GM12878 (cell line): ENCODE measurements around the gene FCRL2. TPM values are rescaled to one million over a fixed set of nuclear protein-coding genes. Genes with fewer than 3 reads are reported as not detected.
A peak's percentile ranks its signal among the peaks of the same experiment; 100 is the strongest.

ENCODE experiments used
- ATAC-seq: fragments of 200-7000 bp; cut with Tn5 transposase; 3 replicates; pipeline ENCODE4 v1.9.1; 2020; ENCODE audit warnings: mild to moderate bottlenecking, moderate library complexity
- BruUV-seq: library from RNA; stranded (reverse); fragments of 400-500 nt; replicated peaks from 2 replicates; lab custom pipeline; 2021; lab: Mats Ljungman, UMichigan
- CTCF ChIA-PET: fragments of 300-600 bp; sonication (Branson Sonifier 250); formaldehyde crosslinking; extraction: SDS; loops from one replicate; lab custom pipeline; 2021; ENCODE audit warnings: inconsistent platforms; lab: Yijun Ruan, JAX
- POLR2A ChIA-PET: fragments of 350-600 bp; formaldehyde crosslinking; extraction: SDS; loops from one replicate; lab custom pipeline; 2021; ENCODE audit warnings: inconsistent platforms; lab: Charles Lee
- RAD21 ChIA-PET: fragments of 300-600 bp; sonication (Branson Sonifier 250); formaldehyde crosslinking; loops from one replicate; lab custom pipeline; 2023; ENCODE audit warnings: antibody characterized with exemption; ENCODE audit not compliant: unreplicated experiment; lab: Charles Lee
- SMC1A ChIA-PET: fragments of 300-600 bp; sonication (Branson Sonifier 250); formaldehyde crosslinking; loops from one replicate; lab custom pipeline; 2023; ENCODE audit not compliant: unreplicated experiment, uncharacterized antibody; lab: Charles Lee
- DNase-seq: peaks from one replicate; pipeline ENCODE4 v3.0.0-alpha.2; 2011; ENCODE audit warnings: low read depth, low spot score
- FAIRE-seq: peaks from 3 replicates; lab custom pipeline; 2011; peaks lifted over from hg19 to GRCh38; lab: Jason Lieb, UNC
- H2AFZ ChIP-seq: 2 replicates; pipeline ENCODE4 v1.6.0; 2011; ENCODE audit warnings: low read depth, low read length, control low read depth; ENCODE audit not compliant: control insufficient read depth
- H3K27ac ChIP-seq: 2 replicates; pipeline ENCODE4 v1.5.1; 2011; ENCODE audit warnings: control low read depth; ENCODE audit not compliant: control insufficient read depth, insufficient read depth
- H3K27me3 ChIP-seq, 2 experiments: replicated peaks in 1 of 2; 2 replicates each; pipeline versions ENCODE4 v1.6.0 to v1.6.1; 2011; ENCODE audit warnings: low read length in 1 of 2; ENCODE audit not compliant: control insufficient read depth in 2 of 2, insufficient read depth in 2 of 2
- H3K36me3 ChIP-seq, 2 experiments: 2 replicates each; pipeline ENCODE4 v1.5.1; 2011; ENCODE audit warnings: low read length in 1 of 2; ENCODE audit not compliant: control insufficient read depth in 2 of 2, insufficient read depth in 2 of 2
- H3K4me1 ChIP-seq: 2 replicates; pipeline ENCODE4 v1.6.1; 2011; ENCODE audit warnings: mild to moderate bottlenecking, low read length, moderate library complexity, mixed read lengths; ENCODE audit not compliant: control insufficient read depth, insufficient read depth
- H3K4me2 ChIP-seq: 2 replicates; pipeline ENCODE4 v1.6.0; 2011; ENCODE audit warnings: control low read depth; ENCODE audit not compliant: control insufficient read depth, insufficient read depth
- H3K4me3 ChIP-seq: fragments of 200-600 bp; sonication (generic); 2 replicates; pipeline ENCODE4 v1.5.1; 2016
- H3K79me2 ChIP-seq: 2 replicates; pipeline ENCODE4 v1.6.0; 2011; ENCODE audit warnings: low read length; ENCODE audit not compliant: control insufficient read depth, insufficient read depth
- H3K9ac ChIP-seq: 2 replicates; pipeline ENCODE4 v1.8.0; 2011; ENCODE audit warnings: low read length, control low read depth, mixed read lengths; ENCODE audit not compliant: control insufficient read depth, insufficient read depth
- H3K9me3 ChIP-seq: replicated peaks from 3 replicates; pipeline ENCODE4 v1.5.1; 2011; ENCODE audit warnings: mild to moderate bottlenecking, low read length; ENCODE audit not compliant: control insufficient read depth, insufficient read depth
- H4K20me1 ChIP-seq: 2 replicates; pipeline ENCODE4 v1.6.0; 2011; ENCODE audit not compliant: control insufficient read depth, insufficient read depth
- RCOR1 ChIP-seq: conservative IDR thresholded peaks from 2 replicates; pipeline ENCODE4 v1.6.1; 2012; ENCODE audit warnings: low read depth, low read length, improper control_type of control experiment
- RUNX3 ChIP-seq: IDR thresholded peaks from 2 replicates; pipeline ENCODE4 v1.6.1; 2012; ENCODE audit warnings: low read length, inconsistent platforms
- ZNF217 ChIP-seq: fragments of 450-650 bp; IDR thresholded peaks from 2 replicates; pipeline ENCODE4 v1.6.1; 2017; ENCODE audit warnings: antibody characterized with exemption, mild to moderate bottlenecking
- WGBS: methylation state at CpG from one replicate; pipeline ENCODE4 v1.1.6; 2016; ENCODE audit warnings: low lambda C conversion rate; ENCODE audit not compliant: insufficient replicate concordance, insufficient coverage; ENCODE audit errors: missing lambda C conversion rate; 5-methylcytosine and 5-hydroxymethylcytosine counted together
- in situ Hi-C: fragments of 300-500 bp; cut with MboI; formaldehyde crosslinking; loops from 9 replicates; pipeline ENCODE4 v1.14.3; 2018; ENCODE audit warnings: mixed read lengths
- intact Hi-C: fragments of 100-400 bp; cut with micrococcal nuclease; formaldehyde crosslinking; loops from one replicate; pipeline ENCODE4 v1.14.2; 2022; ENCODE audit not compliant: unreplicated experiment
- polyA plus RNA-seq, 11 experiments: library from polyadenylated mRNA; depleted of rRNA in 4 of 11; unstranded in 6 of 11; stranded (reverse) in 5 of 11; fragments of >200 nt; fragmentation: Nextera tagmentation in 4 of 11; fragmentation: Illumina TruSeq in 1 of 11; extraction: Ambion mirVana in 4 of 11; extraction: Trizol in 1 of 11; gene quantifications; 1 replicate in 1 of 11; 2 replicates in 10 of 11; pipeline versions ENCODE4 v1.2.1 to v1.2.3, GENCODE V29; 2011 to 2016; ENCODE audit warnings: inconsistent platforms in 2 of 11, missing spikeins in 2 of 11, low read depth in 1 of 11
- total RNA-seq, 4 experiments: library from RNA; depleted of rRNA in 3 of 4; stranded (reverse); fragments of >200 nt in 3 of 4; fragmentation: Illumina TruSeq in 1 of 4; extraction: Trizol in 1 of 4; gene quantifications; 2 replicates each; pipeline versions ENCODE4 v1.2.1 to v1.2.3, GENCODE V29; 2013 to 2021

The FCRL2 gene
- total and polyA plus RNA-seq, 10 of the 15 experiments (the other 5 are each of a cell fraction or from before 2014, with no cell fraction given) = 0.07 to 7.3 (median 0.61) TPM

GRCh38 chr1:157773493-157774350, 3.2 kb downstream of the FCRL2 start (continued):
- TF ChIP-seq ZNF217 = no peak

GRCh38 chr1:157771661-157772425, 5.1 kb downstream of the FCRL2 start:
- BruUV-seq = no TSS peak
- ChIA-PET RAD21 (interaction anchor here (0.9 to 1.5 kb wide), 3 partner anchors 176 to 192 kb away, joined by 3 to 7 read pairs (median 4); no protein-coding TSS in a partner anchor), POLR2A (no interaction called here), CTCF (interaction anchor here (1.1 to 5.0 kb wide), 5 partner anchors 11 to 192 kb away, joined by 3 to 68 read pairs (median 4); no protein-coding TSS in a partner anchor), SMC1A (interaction anchor here (1.1 to 4.0 kb wide), 3 partner anchors 191 to 277 kb away, joined by 3 to 16 read pairs (median 8); no protein-coding TSS in a partner anchor)
- ATAC-seq (no peak), DNase-seq (no peak), FAIRE-seq (no peak)
- no peak for TF ChIP-seq RCOR1
- 0 out of 2 replicates have a peak, but pooled peaks have one; percentile 23 for TF ChIP-seq RUNX3
- Histone ChIP-seq H3K79me2 (no peaks in the 10 kb centered on the region), H3K4me1 (peaks cover 6% of the 10 kb centered on the region), H4K20me1 (no peaks in the 10 kb centered on the region), H3K36me3 (no peaks in the 10 kb centered on the region), H3K9me3 (no peaks in the 10 kb centered on the region), H3K9ac (no peak overlapping the region), H3K4me2 (no peak overlapping the region), H2AFZ (no peak overlapping the region), H3K4me3 (no peak overlapping the region), H3K27me3 (peaks cover 3 to 7% of the 10 kb centered on the region in 2 experiments; a peak in 1 of 4 replicates), H3K27ac (no peak overlapping the region)
- in situ Hi-C loops (no loop called here), intact Hi-C loops (loop anchor here (5.0 to 10.0 kb wide), 2 partner anchors 175 to 397 kb away; no protein-coding TSS in a partner anchor)
- WGBS = 35% methylated on average over 8 of the region's 8 CpGs
